ENCODE results near the gene COMMD3. TPM values are rescaled to one million over a fixed set of nuclear protein-coding genes. Genes with fewer than 3 reads are reported as not detected.

COMMD3 gene
- total and polyA plus RNA-seq, 12 donors, result 7.5 to 82.4 (median 45.0) TPM

GRCh38 chr10:22369434-22370072, 53.4 kb downstream of the COMMD3 start:
- no peak overlapping the region for H3K4me3 ChIP-seq
- intact Hi-C loops (cut with DNase I), result no loop called here
- no peak for DNase-seq
- 73 to 82% (median 77%) methylated on average over 5 of the region's 5 CpGs for WGBS, 4 donors
- H3K9me3 ChIP-seq (replicated peaks in 1 of 3), result peaks cover 0 to 4% (median 0%) of the 10 kb centered on the region in 3 donors
- TF ChIP-seq POLR2A (IDR thresholded peaks at IDR 0.05), result no peak
- no peak for TF ChIP-seq CTCF (IDR thresholded peaks at IDR 0.05)
- H3K4me1 ChIP-seq (replicated peaks in 1 of 2), result no peaks in the 10 kb centered on the region
- no peaks in the 10 kb centered on the region for H3K36me3 ChIP-seq (replicated peaks in 1 of 2)
- no peaks in the 10 kb centered on the region for H3K27me3 ChIP-seq
- H3K27ac ChIP-seq, result no peak overlapping the region

Small RNA genes within 50 kb of the gene (small RNA-seq; reads per million reads assigned to genes)
- 0 to 0.08 reads per million in 2 donors for gene AL158211.3

Other genes with a start within 250 kb of the COMMD3 start
- gene EBLN1, start 98.4 kb upstream of the COMMD3 start, total RNA-seq, result not detected
- gene EBLN1, start 98.4 kb upstream of the COMMD3 start, polyA plus RNA-seq, result not detected
- gene BMI1, start 4.7 kb downstream of the COMMD3 start, total RNA-seq, result 10 to 100 TPM; 40.7 to 78.5 (median 68.2) TPM
- 10 to 100 TPM; 16.7 to 88.5 (median 24.1) TPM for gene BMI1, start 4.7 kb downstream of the COMMD3 start, polyA plus RNA-seq
- gene SPAG6, start 29.1 kb downstream of the COMMD3 start, total RNA-seq, result under 1 TPM in 2 of 9 donors, not detected in 7; 0.11 to 0.46 TPM
- gene SPAG6, start 29.1 kb downstream of the COMMD3 start, polyA plus RNA-seq, result under 1 TPM in 1 of 3 donors, not detected in 2; 0.07 TPM

Data from adrenal gland (tissue), 12 donors.